SIG-M5 treated with dmso at 0.1 percent for 504 hours (cell line): ENCODE measurements around the gene SLITRK6.
"Not testable (repeated sequence)": the region's sequence is repeated elsewhere in the genome, so short reads cannot be mapped to it uniquely, and the experiment has no call there.

Experiments used
- DNase-seq: peaks from one replicate; lab custom pipeline; 2025; ENCODE audit not compliant: unreplicated experiment; lab: John Stamatoyannopoulos, UW

The SLITRK6 gene

GRCh38 chr13:85799097-85799582 is at the start of gene SLITRK6:
Gene SLITRK6 (minus strand): TSS chr13:85799419. CDS start chr13:85796508, 2,911 bp downstream.
- peak; percentile 31 for DNase-seq

DNA sequence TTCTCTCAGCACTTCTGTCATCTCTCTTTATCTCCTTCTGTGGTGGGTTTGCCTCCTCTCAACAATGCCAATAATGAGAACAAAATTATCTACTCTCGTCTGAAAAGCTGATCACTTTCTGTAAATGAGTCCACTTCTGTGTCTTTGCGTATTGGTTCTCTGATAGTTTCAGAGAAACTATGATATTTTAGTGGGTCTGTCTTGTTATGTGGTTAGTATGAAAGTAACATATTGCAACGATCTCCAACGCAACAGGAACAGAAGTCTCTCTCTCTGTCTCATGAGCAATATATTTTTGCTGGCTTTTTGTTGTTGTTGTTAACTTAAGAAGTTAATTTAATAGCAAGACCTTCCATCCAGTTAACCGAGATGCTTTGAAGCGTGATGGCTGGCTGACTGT is 47.8 kb upstream of the SLITRK6 start:
- DNase-seq, result no peak

GRCh38 chr13:85841427-85841826 is 42.2 kb upstream of the SLITRK6 start:
- DNase-seq, result no peak

GRCh38 chr13:85833921-85834320 is 34.7 kb upstream of the SLITRK6 start:
- no peak for DNase-seq

GRCh38 chr13:85828094-85828684 is 29.0 kb upstream of the SLITRK6 start:
- DNase-seq, result peak; percentile 7

DNA sequence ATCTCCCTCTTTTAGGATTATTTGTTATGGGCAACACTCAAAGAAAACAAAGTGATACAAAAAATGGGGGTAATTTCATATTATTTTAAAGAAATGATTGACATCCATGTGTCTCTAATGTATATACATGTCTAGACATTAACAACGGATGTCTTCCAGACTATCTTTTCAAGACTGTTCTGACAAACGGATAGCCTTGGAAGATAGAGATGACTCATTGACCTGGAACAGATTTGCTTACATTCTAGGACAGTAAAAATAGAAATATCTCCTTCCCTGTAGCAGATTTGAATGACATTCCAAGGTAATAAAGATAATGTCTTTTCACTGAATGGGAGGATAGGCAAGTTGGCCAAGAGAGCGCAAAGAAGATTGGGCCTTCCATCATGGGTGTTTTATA is 26.2 kb upstream of the SLITRK6 start:
- DNase-seq, result no peak

DNA sequence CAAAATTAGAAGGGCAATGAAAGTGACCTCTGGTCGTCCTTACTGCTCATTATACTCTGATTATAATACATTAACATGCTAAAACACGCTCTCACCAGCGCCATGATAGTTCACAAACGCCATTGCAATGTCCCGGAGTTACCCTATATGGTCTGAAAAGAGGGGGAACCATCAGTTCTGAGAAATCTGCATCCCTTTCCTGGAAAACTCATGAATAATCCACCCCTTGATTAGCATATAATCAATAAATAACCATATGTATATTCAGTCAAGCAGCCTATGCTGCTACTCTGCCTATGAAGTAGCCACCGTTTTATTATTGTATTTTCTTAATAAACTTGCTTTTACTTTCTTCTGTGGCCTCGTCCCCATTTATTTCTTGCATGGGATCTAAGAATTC is 24.6 kb upstream of the SLITRK6 start:
- no peak for DNase-seq

GRCh38 chr13:85819513-85819912 is 20.3 kb upstream of the SLITRK6 start:
- DNase-seq, result no peak

- DNase-seq, result peak; percentile 6
Measured at GRCh38 chr13:85816413-85816812, 17.2 kb upstream of the SLITRK6 start.

DNA sequence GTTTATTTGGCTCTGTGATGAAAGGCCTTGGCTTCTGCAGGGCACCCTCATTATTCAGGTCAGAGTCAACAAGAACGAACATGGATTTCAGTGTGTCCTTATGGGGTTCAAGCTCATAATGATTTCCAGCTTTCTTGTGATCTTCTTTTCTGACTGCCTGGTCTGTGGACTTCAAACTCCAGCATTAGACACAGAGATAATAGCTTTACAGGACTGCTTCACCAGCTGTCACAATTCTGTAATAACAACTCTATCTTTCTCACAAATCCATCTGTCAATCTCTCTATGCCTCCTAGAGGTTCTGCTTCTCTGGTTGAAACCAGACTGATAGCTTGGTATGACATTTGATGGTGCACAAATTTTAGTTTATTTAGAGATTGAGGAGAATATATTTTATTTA is 13.1 kb upstream of the SLITRK6 start:
- DNase-seq, result no peak

DNA sequence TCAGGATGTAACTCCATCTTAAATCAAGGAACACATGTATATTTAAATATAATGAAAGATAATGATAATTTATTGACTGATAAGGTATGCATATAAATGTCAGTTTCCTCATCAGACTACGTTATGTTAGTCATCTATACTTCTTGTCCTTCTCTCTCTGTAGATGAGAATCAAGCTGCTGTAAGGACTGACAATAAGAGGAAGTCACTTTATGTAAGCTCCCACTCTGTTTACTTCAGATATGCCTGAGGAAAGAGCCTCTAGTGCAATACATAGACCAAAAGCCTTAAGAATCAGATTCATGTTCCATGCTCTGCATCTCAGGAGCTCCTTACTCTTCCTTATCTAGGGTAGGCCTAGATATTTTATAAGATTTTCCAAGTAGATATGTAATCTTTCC is 9.6 kb upstream of the SLITRK6 start:
- peak; percentile 55 for DNase-seq

DNA sequence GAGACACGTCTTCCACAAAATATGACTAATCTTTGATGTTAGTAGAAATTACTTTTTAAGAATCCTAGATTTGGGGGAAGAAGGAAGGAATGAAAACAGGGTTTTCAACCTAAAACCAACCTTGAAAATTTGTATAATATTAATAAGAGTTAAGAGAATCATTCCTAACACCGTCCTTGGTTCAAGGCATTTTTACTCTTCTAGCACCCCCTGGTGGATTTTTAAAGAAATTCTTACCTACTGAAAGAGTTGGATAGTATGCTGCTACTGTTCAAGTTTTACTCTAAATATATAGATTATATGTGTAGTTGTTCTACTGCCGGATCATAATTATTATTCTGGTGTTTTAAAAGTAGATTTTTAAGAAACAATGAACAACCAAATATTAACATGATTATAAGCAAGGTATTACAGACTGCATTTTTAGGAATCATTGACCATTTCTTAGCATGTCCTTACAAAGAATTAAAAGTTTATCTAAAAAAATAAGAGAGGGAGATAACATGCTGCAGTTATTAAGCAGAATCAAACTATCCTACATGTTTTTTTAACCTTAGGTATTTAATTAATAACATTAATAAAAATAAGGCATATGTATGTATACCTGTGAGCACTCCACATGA is 7.4 kb upstream of the SLITRK6 start:
- peak; percentile 63 for DNase-seq

GRCh38 chr13:85798556-85798955 is 663 bp downstream of the SLITRK6 start:
- DNase-seq, result no peak

DNA sequence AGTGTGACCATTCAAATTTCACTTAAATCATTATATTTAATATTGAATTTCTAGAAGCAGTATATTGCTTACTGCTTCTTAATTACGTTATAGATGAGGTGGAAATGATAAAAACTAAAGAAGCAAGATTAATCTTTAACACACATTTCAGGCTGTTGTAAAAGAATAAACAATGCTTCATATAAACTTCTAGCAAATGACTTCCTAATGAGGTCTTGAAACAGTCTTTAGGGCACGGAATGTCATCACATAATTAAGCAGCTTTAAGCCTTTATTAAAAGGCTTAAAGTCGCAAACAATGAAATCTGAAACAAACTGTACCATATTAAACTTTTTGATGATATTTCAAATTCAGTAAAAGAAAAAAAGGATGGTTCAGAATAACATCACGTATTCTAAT is 1.9 kb downstream of the SLITRK6 start:
- DNase-seq, result no peak

DNA sequence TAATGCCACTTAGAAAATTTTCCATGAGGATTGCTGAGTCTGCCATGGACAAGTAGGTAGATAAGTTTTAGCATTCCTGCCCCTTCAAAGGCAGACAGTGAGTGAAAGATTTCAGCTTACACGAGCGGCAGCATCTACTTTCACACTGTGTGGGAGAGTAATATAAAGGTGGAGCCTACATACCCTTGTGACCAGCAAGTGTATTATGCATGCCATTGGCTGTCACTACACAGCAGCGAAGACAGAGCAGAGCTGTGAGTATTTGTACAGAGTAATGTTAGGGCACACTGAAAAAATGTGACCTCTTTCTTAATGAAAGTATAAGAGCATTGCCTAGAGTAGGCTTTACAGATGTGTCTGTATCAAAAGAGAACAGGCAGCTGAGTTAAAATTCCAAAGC is 14.0 kb downstream of the SLITRK6 start:
- no peak for DNase-seq

DNA sequence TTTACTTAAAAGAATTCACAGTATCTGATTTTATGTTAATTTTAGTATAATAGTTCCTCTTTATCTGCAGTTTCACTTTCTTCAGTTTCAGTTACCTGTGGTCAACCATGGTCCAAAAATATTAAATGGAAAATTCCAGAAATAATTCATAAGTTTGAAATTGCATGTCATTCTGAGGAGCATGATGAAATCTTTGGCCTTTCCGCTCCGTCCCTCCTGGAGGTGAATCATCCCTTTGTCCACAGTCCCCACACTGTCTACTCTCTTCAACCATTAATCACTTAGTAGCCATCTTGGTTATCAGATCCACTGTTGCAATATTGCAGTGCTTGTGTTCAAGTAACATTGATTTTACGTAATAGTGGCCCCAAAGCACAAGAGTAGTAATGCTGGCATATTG is 26.9 kb downstream of the SLITRK6 start:
- no peak for DNase-seq

GRCh38 chr13:85771856-85772255 is 27.4 kb downstream of the SLITRK6 start:
- no peak for DNase-seq

- DNase-seq, result no peak
Measured at GRCh38 chr13:85768946-85769345, 30.3 kb downstream of the SLITRK6 start.

DNA sequence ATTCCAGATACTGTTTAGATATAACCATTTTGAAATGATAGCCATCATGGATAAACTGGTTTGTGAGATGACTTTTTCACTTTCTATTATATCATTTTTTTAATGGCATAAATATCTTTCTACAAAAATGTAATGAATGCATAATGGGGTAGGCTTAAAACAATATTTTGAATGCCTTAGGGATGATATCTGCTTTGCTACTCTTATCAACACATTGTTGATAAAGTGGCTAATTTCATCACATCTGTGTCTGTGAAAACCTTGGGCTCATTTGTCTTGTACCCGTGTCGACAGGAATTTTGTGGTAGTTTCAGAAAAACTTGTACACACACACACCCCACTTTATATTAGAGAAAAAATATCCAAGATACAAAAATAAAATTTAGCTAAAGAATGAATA is 44.1 kb downstream of the SLITRK6 start:
- DNase-seq, result no peak

DNA sequence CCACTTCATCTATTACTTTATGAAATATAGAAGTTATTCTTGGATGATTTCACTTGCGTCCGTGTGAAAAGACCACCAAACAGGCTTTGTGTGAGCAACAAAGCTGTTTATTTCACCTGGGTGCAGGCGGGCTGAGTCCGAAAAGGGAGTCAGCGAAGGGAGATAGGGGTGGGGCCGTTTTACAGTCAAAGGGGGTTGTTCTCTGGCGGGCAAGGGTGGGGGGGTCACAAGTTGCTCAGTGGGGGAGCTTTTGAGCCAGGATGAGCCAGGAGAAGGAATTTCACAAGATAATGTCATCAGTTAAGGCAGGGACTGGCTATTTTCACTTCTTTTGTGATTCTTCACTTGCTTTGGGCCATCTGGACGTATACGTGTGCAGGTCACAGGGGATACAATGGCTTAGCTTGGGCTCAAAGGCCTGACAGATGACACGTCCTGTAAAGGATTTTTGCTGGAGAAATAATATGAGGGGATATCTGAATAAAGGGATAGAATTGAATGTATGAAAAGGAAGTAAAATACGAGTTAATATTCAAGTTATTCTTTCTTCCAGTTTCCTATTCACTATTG is 55.9 kb downstream of the SLITRK6 start:
- not testable (repeated sequence) for DNase-seq
